GM21381 (cell line): Measurements from ENCODE around the gene DBH.
"Not testable (repeated sequence)": the region's sequence is repeated elsewhere in the genome, so short reads cannot be mapped to it uniquely, and the experiment has no call there.

ENCODE experiments used
- ATAC-seq: cut with Tn5 transposase; IDR thresholded peaks from one replicate; pipeline ENCODE4 v1.9.1; 2021; ENCODE audit warnings: mild to moderate bottlenecking, moderate library complexity; ENCODE audit not compliant: unreplicated experiment

The DBH gene

DNA sequence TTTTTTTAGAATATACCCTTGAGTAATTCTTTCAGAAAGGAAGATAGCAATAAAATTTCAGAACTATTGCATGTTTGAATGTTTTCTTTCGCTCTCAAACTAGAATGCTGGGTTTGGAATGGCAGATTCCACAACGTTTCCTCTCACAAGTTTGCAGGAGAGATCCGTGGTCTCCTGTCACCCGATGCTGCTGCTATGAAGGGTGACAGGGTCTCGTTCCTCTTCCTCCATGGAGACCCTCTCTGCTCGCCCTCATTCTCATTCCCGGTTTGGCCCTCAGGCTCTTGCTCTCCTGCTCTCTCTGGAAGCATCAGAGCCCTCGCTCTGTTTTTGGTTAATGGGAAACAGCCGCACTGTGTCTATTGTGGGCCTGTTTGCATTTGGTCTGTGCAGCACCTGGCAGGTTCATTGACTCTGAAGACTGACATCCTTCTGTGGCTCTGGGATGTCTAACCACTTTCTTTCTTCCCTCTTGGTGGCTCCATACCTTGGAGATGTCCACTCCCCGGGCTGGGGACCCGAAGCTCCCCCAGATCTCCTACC lies 14.4 kb upstream of the DBH start:
- ATAC-seq, result no peak

DNA sequence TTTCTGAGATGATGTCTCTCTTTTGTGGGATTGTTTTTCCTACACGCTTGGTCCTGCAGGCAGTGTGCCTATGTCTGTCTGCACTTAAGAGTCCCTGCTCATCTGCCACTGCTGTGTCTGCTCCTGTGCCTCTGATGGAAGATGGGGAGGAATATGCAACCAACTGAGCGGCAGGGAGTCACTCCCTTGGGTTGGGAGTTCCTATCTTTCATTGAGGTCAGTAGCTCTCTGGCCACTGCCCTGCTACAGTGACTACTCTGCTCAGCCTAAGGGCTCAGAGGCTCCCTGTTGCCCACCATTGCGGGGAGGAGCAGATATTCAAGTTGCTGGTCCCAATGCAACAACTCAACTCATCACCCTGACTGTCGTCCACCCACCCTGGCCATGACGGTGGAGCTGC lies 13.6 kb upstream of the DBH start:
- no peak for ATAC-seq

DNA sequence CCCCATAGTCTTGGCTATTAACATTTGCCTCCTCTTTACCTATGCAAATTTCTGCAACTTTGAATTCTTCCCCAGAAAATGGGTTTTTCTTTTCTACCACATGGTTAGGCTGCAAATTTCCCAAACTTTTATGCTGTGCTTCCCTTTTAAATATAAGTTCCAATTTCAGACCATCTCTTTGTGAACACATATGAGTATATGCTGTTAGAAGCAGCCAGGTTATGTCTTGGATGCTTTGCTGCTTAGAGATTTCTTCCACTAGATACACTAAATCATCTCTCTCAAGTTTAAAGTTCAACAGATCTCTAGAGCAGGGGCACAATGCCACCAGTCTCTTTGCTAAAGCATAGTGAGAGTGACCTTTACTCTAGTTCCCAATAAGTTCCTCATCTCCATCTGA lies 10.2 kb upstream of the DBH start:
- not testable (repeated sequence) for ATAC-seq

DNA sequence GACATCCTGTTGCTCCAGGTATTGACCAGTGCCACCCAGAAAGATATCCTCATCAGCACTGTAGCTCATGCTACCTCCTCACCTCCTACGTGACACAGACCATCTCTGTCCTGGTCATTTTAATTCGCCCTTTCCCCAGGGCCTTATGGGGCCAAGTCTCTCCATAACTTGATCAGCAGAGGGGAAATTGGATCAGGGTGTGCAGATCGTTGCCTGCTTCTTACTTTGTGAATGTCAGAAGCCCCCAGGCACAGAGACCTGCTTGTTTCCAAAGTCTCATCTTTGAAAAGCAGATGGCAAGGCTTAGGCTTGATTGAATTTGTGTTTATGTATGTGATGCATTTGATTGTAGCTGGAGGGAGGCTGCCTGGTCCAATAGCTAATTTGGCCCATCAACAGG lies 8.8 kb upstream of the DBH start:
- no peak for ATAC-seq

DNA sequence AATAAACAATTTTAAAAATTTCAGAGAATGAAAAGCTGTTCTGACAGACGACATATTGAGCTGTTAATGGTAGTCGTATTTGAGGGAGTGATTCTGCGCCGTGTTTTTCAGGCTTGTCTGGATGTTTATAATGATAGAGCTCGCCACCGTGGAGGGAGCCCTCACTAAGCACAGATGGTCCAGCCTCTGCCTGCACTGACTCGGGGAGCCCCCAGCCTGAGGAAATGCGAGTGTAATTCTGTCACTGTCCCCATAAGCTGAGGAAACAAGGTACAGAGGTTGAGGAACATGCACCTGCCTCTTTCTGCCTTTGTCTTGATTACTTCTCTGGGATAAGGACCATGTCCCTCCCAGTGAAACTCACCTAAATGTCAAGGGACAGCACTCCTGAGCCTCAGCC lies 7.4 kb upstream of the DBH start:
- no peak for ATAC-seq

DNA sequence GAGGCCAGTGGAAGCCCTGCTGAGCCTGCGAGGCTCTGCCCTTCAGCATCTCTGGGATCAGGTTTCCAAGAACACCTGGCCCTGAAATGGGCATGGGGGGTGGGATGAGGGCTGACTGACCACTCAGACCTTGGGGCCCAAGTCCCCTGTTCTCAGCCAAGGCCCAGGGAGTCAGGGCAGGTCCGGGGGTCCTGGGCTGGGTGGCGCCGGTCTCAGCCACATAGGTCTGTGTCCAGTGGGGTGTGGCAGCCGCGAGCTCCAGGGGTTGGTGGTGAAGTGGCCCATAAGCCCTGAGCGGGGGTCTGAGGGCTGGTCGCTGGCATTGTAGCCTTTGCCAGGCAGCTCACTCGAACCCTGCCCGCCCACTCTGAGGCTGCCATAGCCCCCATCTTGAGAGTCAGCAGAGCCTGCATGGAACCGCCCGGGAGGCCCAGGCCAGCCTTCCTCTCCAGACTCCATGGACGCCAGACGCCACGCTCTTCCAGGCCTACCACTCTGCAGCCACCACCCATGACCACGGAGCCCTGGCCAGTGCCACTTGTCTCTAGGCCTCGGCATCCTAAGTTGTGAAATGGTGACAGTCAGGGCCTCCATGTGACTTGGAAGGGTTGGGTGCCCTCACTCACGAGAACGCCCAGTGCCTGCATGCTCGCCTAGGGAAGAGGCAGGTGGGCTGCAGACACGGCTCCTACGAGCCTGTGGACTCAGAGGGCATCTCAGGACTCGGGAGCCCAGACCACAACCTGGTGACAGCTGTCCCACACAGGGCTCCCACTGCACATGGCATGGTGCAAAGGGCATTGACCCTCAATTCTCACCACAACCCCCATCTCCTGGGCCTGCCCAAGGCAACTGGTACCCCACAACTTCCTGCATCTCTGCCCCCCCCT lies 6.7 kb upstream of the DBH start:
- no peak for ATAC-seq

DNA sequence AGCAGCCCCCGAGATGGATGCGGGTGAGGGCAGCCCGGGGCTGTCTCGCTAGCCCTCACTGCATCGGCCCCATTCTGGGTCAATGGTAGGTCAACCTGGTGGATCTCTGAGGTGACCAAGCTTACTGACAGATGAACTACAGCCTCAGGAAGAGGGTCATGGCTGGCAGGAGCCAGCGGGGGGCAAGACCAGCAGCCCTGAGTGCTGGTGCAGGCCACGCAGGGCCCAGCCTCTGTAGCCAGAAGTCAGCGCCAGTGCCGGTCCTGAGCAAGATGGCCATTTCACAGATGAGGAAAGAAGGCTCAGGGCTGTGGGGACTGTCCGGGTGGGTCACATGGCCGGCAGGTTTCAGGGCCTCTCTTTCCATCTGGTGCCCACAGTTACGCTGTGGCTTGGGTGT lies 5.1 kb upstream of the DBH start:
- ATAC-seq, result no peak

DNA sequence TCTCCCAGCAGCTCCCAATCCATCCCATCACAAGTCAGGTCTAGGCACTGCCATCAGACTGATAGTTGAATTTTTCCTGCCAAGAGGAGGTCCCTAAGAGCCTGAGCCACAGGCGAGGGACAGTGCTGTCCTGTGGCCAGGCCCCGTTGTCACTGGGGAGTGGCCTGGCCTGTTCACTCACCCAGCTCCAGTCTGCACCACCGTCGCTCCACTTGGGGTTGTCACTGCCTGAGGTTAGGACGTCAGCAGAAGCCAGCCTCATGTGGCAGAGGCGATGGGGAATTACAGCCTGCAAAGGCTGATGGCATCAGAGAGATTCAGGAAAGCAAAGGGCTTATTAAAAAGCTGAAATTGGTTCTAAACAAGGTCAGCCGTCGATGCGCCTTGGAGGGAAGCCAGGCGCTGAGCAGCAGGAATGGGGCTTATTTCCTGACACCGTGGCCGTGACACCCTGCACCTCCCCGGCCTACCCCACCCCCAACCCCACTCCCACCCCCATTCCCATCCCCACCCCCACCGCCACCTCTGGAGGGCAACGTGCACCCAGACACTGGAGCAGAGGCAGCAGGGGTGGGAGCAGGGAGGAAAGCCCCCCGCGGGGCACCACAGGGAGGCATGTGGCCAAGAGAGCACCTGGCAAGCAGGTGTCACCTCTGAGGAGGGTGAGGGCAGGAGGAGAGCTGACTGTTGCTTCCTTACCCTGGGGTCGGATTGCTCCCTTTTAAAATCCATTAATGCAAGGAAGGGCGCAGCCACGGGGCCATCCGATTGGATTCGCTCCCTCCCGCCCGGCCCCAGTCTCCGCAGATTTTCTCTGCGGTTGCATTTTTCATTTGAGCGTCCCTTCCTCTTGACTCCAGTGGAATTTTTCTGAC lies 3.1 kb upstream of the DBH start:
- no peak for ATAC-seq

DNA sequence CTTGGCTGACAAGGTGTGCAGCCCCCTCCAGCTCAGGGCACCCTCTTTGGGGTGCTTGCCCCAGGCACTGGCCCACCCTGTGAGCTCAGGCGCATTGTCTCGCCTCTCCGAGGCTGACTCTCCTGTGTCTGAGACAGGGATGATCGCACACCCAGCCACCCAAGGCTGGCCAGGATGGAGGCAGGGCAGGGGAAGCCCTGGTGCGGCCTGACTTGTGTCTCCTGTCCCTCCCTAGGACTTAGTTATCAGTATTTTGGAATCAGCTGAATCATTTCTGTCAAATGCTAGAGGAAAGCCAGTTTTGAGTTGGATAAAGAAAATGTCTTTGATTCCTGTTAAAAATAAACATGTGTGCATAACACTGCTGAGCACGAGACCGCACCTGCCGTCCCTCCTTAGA lies 2.5 kb upstream of the DBH start:
- no peak for ATAC-seq

DNA sequence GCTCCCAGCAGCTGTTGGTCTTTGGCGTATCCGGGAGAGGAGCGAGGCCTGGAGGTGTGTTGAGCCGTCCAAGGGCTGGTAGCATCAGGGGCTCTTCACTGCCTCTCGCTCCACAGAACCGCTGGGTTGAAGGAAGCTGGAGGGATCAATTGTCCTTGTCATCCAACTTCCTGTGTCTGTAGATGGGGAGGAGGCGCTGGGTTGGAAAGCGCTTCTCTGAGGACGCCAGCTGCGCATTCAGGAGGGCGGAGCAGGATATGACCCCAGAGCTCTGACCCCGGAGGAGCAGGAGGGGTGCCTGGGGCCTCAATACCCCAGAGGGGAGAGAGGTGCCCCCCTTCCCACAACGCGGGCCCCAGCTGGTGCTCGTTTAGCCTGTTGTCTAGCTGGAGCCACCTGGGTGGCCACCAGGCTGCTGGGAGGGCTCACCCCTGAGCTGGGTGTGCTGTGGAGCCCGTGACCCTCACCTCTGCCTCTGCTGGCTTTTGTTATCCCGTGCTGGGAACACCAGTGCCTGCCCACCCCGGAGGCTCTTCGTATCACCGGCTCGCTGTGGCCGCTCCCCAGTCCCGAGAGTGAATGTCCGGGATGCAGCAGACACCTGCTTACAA lies 2.0 kb upstream of the DBH start:
- no peak for ATAC-seq

DNA sequence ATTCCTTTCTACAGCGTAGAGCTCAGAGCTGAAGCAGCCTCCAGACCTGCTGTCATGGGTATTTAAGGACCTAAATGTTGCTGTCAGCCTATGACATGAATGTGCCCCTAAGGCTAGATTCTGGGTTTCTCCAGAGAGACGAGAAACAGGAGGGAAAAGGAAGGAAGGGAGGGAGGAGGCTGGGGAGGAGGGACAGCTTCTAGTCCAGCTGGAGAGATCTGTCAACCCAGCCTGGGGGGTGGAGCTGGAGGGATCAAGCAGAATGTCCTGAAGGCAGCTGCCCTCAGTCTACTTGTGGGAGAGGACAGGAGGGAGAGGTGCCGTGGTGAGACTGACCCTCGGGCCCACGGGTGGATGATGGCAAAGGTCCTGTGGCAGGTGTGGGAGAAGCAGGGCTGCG lies 1.1 kb upstream of the DBH start:
- no peak for ATAC-seq

DNA sequence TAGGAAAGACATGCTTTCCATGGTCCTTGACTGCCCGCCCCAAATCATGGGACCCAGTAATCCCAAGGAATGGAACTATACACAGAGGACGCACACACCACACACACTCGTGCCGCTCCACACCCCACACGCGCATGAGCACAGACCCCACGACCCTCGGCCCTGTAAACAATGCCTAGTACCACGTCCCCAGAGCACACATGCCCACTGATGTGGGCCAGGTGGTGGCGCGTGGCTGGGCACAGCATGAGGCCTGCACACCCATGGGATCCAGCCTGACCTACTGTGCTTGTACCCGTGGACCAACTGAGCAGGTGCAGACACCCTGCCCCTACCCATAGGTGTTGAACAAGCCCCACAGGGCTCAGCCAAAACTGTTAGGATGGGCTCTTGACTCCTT lies 739 bp downstream of the DBH start:
- no peak for ATAC-seq

DNA sequence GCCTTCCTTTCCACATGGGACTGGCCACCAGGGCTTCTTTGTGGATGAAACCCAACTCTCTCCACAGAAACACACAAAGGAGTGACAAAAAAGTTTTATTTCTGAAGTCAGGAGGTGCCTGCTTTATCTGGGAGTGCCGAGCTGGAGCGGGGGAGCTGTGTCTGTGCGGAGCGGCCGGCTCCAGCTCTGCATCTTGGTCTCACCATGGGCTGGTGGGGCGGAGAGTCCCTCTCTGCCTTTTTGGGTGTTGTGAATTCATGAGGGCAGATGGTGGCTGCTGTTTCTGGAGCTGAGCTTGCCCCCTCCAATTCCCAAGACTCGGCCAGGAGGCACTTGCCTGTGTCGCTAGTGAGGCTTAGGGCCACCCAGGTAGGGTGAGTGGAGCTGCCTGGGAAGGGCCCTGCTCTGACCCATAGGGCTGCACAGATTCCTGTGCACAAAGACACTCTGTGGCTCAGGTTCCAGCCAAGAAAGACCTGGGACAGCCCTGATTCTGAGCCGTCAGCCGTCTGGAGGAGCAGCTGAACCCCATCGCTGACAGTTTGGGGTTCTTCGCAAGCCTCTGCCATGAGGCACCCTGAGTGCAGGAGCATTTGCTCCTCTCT lies 1.4 kb downstream of the DBH start:
- no peak for ATAC-seq

DNA sequence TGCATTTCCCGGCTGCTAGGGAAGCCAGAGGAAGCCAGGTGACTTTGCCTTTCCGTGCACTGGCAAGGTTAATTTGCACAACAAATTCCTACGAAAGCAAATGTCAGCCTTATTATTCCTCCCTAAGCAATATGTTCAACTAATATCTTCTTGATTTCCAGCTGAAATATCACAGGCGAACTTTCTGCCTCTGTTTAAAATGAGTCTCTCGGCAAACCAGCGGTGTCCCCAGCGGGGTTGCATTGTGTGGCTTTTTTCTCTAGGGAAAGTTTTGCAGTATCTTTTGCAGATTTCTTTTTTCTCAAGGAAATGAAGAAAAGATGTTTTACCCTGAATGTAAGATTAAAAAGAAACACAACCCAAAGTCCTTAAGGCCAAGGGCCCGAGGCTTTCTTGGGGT lies 1.9 kb downstream of the DBH start:
- ATAC-seq, result no peak

DNA sequence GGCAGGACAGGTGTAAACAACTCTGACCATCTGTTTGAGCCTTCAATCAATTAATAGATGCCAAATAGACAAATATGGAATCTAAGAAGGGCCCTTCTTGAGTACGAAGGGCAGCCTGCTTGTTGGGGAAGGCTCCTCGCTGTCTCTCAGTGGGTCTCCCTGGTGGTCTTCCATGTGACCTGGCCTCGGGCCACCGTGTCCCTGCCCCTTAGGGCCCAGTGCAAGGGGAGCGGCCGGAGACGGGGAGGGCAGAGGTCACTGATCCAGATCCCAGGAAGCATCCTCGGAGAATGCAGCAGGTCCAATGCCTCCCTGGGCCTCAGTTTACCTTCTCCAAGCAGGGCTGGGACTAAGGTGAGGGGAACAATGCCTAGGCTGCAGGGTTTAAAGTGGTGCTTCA lies 2.5 kb downstream of the DBH start:
- ATAC-seq, result no peak

DNA sequence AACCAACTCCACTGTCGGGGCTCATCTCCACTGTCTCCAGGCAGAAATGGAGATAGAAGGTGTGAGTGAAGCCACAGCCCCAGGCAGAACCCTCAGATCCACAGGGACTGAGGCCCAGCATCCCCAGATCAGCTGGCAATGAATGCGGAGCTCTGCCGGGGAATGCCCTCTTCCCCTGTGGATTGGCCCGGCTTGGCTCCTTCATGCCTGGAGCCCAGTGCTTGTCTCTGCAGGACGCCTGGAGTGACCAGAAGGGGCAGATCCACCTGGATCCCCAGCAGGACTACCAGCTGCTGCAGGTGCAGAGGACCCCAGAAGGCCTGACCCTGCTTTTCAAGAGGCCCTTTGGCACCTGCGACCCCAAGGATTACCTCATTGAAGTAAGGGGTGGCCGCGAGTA lies 3.5 kb downstream of the DBH start:
- ATAC-seq, result no peak

DNA sequence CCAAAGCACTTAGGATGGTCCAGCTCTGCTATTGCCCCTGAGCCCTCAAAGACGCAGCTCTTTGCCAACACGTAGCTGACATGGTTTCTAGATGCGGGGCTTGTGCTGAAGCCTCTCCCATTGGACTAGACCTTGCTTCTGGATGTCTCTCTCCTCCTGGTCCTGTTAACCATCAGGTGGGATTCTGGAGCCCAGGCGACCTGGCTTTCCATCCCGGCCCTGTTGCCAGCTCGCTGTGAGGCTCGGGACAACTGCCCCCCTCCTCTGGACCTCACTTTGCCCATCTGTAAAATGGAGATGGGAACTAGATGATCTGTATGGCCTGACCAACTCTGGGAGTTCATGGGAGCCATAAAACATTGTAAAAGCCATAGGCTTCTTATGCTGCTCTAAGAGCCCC lies 4.0 kb downstream of the DBH start:
- ATAC-seq, result no peak

DNA sequence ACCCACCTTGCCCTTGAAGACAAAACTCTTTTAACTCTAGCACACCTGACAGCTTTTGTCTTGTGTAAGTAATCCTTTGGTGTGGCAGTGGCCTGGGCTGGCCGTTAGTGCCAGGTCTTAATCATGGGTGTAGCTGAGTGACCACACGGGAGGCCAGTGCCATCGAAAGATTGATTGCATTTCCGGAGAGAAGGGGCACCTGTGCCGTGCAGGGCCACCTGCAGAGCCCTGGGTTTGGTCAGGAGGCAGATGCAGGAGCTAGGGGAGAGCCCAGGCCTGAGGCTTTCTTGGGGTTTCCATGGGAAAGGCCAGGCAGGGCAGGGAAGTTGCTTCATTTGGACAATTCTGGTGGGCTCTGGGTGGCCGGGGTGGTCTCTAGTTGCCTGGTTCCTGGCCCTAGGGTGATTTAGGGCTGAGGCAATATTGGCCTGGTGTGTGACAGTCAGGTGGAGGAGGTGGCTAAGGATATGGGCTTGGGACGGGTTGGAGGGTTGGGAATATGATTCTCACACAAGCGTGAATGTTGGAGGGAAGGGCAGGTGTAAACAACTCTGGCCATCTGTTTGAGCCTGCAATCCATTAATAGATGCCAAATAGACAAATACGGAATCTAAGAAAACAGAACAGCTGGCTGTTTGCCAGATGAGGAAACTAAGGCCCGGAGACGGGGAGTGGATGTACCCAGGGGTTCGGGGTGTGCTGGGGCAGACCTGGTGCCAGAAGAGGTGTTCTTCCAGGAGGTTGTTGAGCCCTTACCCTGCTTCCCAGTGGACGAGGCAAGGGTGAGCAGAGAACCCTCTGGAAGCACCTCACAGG lies 4.6 kb downstream of the DBH start:
- no peak for ATAC-seq

DNA sequence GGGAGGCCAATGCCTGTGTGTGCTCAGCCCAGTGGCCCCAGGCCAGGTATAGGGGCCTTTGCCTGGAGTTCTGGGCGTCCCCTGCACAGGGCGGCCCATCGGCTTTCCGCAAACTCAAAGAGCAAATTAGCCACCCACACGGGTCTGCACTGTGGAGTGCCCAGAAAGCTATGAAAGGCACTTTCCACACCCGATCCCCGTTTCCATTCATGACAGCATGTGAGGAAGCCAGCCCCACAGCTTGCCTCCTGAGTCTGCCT lies 5.2 kb downstream of the DBH start:
- no peak for ATAC-seq

DNA sequence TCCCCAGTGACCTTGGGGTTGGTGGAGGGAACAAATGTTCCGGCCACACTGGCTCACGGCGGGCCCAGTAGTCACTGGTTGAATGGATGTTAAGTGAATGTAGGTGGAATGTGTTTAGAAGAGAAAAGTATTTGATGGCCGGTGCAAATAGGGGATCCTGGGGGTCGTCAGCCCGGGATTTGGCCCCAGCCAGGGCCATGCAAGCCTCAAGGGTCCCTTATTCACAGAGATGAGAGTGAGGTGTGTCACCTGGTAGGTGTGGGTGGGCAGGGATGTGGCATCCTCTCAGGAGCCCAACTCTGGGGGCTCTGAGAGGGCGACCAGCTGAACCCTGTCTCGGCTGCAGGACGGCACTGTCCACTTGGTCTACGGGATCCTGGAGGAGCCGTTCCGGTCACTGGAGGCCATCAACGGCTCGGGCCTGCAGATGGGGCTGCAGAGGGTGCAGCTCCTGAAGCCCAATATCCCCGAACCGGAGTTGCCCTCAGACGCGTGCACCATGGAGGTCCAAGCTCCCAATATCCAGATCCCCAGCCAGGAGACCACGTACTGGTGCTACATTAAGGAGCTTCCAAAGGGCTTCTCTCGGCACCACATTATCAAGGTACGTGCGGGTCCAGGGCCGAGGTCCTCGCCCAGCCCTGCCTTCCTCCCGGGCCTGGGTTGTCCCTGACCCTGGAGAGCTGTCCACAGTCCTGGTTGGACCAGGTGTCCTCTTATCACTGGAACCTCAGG lies 5.9 kb downstream of the DBH start:
- ATAC-seq, result no peak
